B cell (primary cell): ENCODE results near the gene MRPL22. TPM values are rescaled to one million over a fixed set of nuclear protein-coding genes. Genes with fewer than 3 reads are reported as not detected.
A peak's percentile ranks its signal among the peaks of the same experiment; 100 is the strongest.

ENCODE experiments used
- ATAC-seq: fragments of 200-7000 bp; cut with Tn5 transposase; one replicate; pipeline ENCODE4 v1.10.0; 2021; ENCODE audit warnings: low read depth, mild to moderate bottlenecking, moderate number of reproducible peaks, moderate library complexity
- CTCF ChIA-PET: fragments of 350-600 bp; sonication (Branson Sonifier 250); formaldehyde crosslinking; loops from one replicate; lab custom pipeline; 2021; ENCODE audit warnings: antibody characterized with exemption, inconsistent platforms; lab: Charles Lee
- POLR2A ChIA-PET: fragments of 350-600 bp; sonication (Branson Sonifier 250); formaldehyde crosslinking; loops from one replicate; lab custom pipeline; 2021; ENCODE audit warnings: antibody characterized with exemption; lab: Charles Lee
- DNase-seq: peaks from one replicate; pipeline ENCODE4 v3.0.0; 2013
- H2AFZ ChIP-seq: 2 replicates; pipeline ENCODE4 v1.6.1; 2012; ENCODE audit warnings: mild to moderate bottlenecking, low read depth, low read length; ENCODE audit not compliant: insufficient read depth, poor library complexity, severe bottlenecking
- H3K27ac ChIP-seq, 2 donors: 1 replicate in 1 of 2; 2 replicates in 1 of 2; pipeline ENCODE4 v1.5.1; 2012 to 2013; ENCODE audit warnings: low read length in 2 of 2, mild to moderate bottlenecking in 2 of 2, moderate library complexity in 1 of 2
- H3K27me3 ChIP-seq, 4 experiments: fragments of 200-600 bp in 1 of 4; sonication (generic) in 1 of 4; replicated peaks in 1 of 4; 1 replicate in 2 of 4; 2 replicates in 2 of 4; pipeline versions ENCODE4 v1.6.1 to v1.7.0; 2013 to 2016; ENCODE audit warnings: low read length in 3 of 4, mild to moderate bottlenecking in 2 of 4, mixed read lengths in 1 of 4, moderate library complexity in 1 of 4; ENCODE audit not compliant: insufficient read depth in 4 of 4, control insufficient read depth in 3 of 4; ENCODE audit errors: control extremely low read depth in 1 of 4
- H3K36me3 ChIP-seq, 2 experiments: replicated peaks in 1 of 2; 1 replicate in 1 of 2; 2 replicates in 1 of 2; pipeline versions ENCODE4 v1.6.1 to v1.7.1; 2013; ENCODE audit warnings: low read length in 1 of 2; ENCODE audit not compliant: insufficient read depth in 2 of 2, control insufficient read depth in 1 of 2; ENCODE audit errors: control extremely low read depth in 1 of 2, extremely low read depth in 1 of 2
- H3K4me1 ChIP-seq, 2 donors: fragments of 200-600 bp in 1 of 2; sonication (generic) in 1 of 2; 1 replicate in 1 of 2; 2 replicates in 1 of 2; pipeline versions ENCODE4 v1.5.1 to v1.6.1; 2013 to 2017; ENCODE audit warnings: low read length in 2 of 2; ENCODE audit not compliant: control insufficient read depth in 2 of 2, insufficient read depth in 2 of 2
- H3K4me2 ChIP-seq: replicated peaks from 2 replicates; pipeline ENCODE3; 2012; ENCODE audit warnings: mild to moderate bottlenecking, low read depth, low read length; ENCODE audit not compliant: poor library complexity, severe bottlenecking
- H3K4me3 ChIP-seq, 5 experiments: fragments of 200-600 bp in 1 of 5; sonication (generic) in 1 of 5; 1 replicate in 3 of 5; 2 replicates in 2 of 5; pipeline versions ENCODE4 v1.5.1 to v1.7.0; 2011 to 2016; ENCODE audit warnings: low read length in 4 of 5, mild to moderate bottlenecking in 4 of 5, low read depth in 2 of 5, control low read depth in 1 of 5, moderate library complexity in 1 of 5; ENCODE audit not compliant: insufficient read depth in 1 of 5; ENCODE audit errors: control extremely low read depth in 1 of 5, extremely low read depth in 1 of 5
- H3K79me2 ChIP-seq: fragments of 200-600 bp; sonication (generic); one replicate; pipeline ENCODE4 v1.6.0; 2016; ENCODE audit warnings: low read length; ENCODE audit not compliant: control insufficient read depth, insufficient read depth
- H3K9ac ChIP-seq: fragments of 200-600 bp; sonication (generic); 2 replicates; pipeline ENCODE4 v1.6.1; 2017; ENCODE audit warnings: mild to moderate bottlenecking, low read length, moderate library complexity
- H3K9me3 ChIP-seq, 3 donors: one replicate each; pipeline versions ENCODE4 v1.6.1 to v1.7.1; 2013; ENCODE audit warnings: low read length in 2 of 3; ENCODE audit not compliant: control insufficient read depth in 2 of 3, insufficient read depth in 1 of 3; ENCODE audit errors: control extremely low read depth in 1 of 3
- H4K20me1 ChIP-seq: 2 replicates; pipeline ENCODE4 v1.6.0; 2012; ENCODE audit warnings: mild to moderate bottlenecking, low read length; ENCODE audit not compliant: insufficient read depth, control insufficient read depth, poor library complexity, severe bottlenecking
- H3K27ac Mint-ChIP-seq: one replicate; pipeline ENCODE4 v1.8.0; 2021; ENCODE audit warnings: mixed read lengths
- H3K27me3 Mint-ChIP-seq: one replicate; pipeline ENCODE4 v1.8.0; 2021; ENCODE audit warnings: mixed read lengths
- H3K4me1 Mint-ChIP-seq: one replicate; pipeline ENCODE4 v1.8.0; 2021; ENCODE audit warnings: mixed read lengths
- H3K4me3 Mint-ChIP-seq: one replicate; pipeline ENCODE4 v1.8.0; 2021; ENCODE audit warnings: mixed read lengths
- H3K9me3 Mint-ChIP-seq: one replicate; pipeline ENCODE4 v1.8.0; 2022; ENCODE audit warnings: mixed read lengths; ENCODE audit not compliant: insufficient read depth
- CTCF ChIP-seq: fragments of 200-600 bp; IDR thresholded peaks from one replicate; pipeline ENCODE4 v1.8.0; 2022; ENCODE audit warnings: antibody characterized with exemption, mild to moderate bottlenecking
- EZH2 ChIP-seq: IDR thresholded peaks from 2 replicates; pipeline ENCODE4 v1.6.1; 2012; ENCODE audit warnings: borderline replicate concordance, low read depth, mild to moderate bottlenecking, moderate library complexity, low read length; ENCODE audit not compliant: insufficient read depth, poor library complexity, severe bottlenecking
- WGBS: methylation state at CpG from one replicate; pipeline ENCODE4 v1.1.5; 2013; ENCODE audit warnings: missing lambda C conversion rate; ENCODE audit not compliant: insufficient coverage; 5-methylcytosine and 5-hydroxymethylcytosine counted together
- intact Hi-C: fragments of 100-400 bp; cut with micrococcal nuclease; formaldehyde crosslinking; loops from one replicate; pipeline ENCODE4 v1.10.0; 2022
- polyA plus RNA-seq: library from polyadenylated mRNA; depleted of rRNA; stranded (reverse); fragments of >200 nt; gene quantifications from 2 replicates; pipeline ENCODE4 v1.2.3, GENCODE V29; 2012
- total RNA-seq, 2 donors: library from RNA; stranded (reverse); fragments of 120-200 nt in 1 of 2; gene quantifications; 1 replicate in 1 of 2; 2 replicates in 1 of 2; pipeline versions ENCODE4 v1.2.3 to v1.2.4, GENCODE V29; 2013 to 2022

The MRPL22 gene
- total and polyA plus RNA-seq, 2 donors (not counting 1 experiment from before 2014, with no cell fraction given): 18.8 to 21.4 TPM

GRCh38 chr5:154966874-154967273 is 26.0 kb downstream of the MRPL22 start:
- Mint-ChIP-seq H3K4me1 (no peaks in the 10 kb centered on the region), H3K4me3 (no peak overlapping the region), H3K27me3 (no peaks in the 10 kb centered on the region), H3K27ac (no peak overlapping the region), H3K9me3 (no peaks in the 10 kb centered on the region)
- TF ChIP-seq EZH2 (no peak), CTCF (no peak)
- Histone ChIP-seq H3K27me3 (no peaks in the 10 kb centered on the region), H3K79me2 (peaks cover 7% of the 10 kb centered on the region), H4K20me1 (no peaks in the 10 kb centered on the region), H3K4me1 (no peaks in the 10 kb centered on the region), H3K9me3 (no peaks in the 10 kb centered on the region), H3K4me2 (no peak overlapping the region), H3K36me3 (peaks cover 0 to 39% of the 10 kb centered on the region in 2 experiments), H3K9ac (no peak overlapping the region), H3K27ac (no peak overlapping the region), H2AFZ (no peak overlapping the region), H3K4me3 (no peak overlapping the region)
- intact Hi-C loops: no loop called here
- POLR2A ChIA-PET: no interaction called here
- ATAC-seq (no peak), DNase-seq (no peak)
- CTCF ChIA-PET: no interaction called here
- no CpG with 5 or more reads among the region's 3 CpGs for WGBS

GRCh38 chr5:154967421-154968024 is 26.6 kb downstream of the MRPL22 start:
- Mint-ChIP-seq H3K9me3 (no peaks in the 10 kb centered on the region), H3K4me1 (no peaks in the 10 kb centered on the region), H3K27me3 (no peaks in the 10 kb centered on the region), H3K27ac (no peak overlapping the region), H3K4me3 (no peak overlapping the region)
- H3K4me1 ChIP-seq: no peaks in the 10 kb centered on the region
- peaks cover 7% of the 10 kb centered on the region for H3K79me2 ChIP-seq
- H3K27ac ChIP-seq: no peak overlapping the region
- H3K27me3 ChIP-seq: no peaks in the 10 kb centered on the region
- peaks cover 0 to 32% of the 10 kb centered on the region in 2 experiments for H3K36me3 ChIP-seq
- CTCF ChIA-PET: no interaction called here
- H3K4me3 ChIP-seq: no peak overlapping the region
- H2AFZ ChIP-seq: no peak overlapping the region
- no peak overlapping the region for H3K4me2 ChIP-seq
- H3K9ac ChIP-seq: no peak overlapping the region
- H3K9me3 ChIP-seq: no peaks in the 10 kb centered on the region
- TF ChIP-seq EZH2 (no peak), CTCF (peak; percentile 50)
- 71% methylated on average over 1 of the region's 5 CpGs for WGBS
- intact Hi-C loops: no loop called here
- POLR2A ChIA-PET: no interaction called here
- ATAC-seq: no peak
- no peaks in the 10 kb centered on the region for H4K20me1 ChIP-seq
- DNase-seq: no peak
